Epithelial cell of esophagus (primary cell): Measurements from ENCODE around the gene SLC25A38.

Source experiments
- DNase-seq: peaks from one replicate; pipeline ENCODE4 v3.0.0; 2010; ENCODE audit warnings: low read depth
- H3K4me3 ChIP-seq: 2 replicates; pipeline ENCODE4 v1.5.1; 2011; ENCODE audit warnings: mild to moderate bottlenecking, low read length, control low read depth
- TF ChIP-seq, protein P1 (sequence below): IDR thresholded peaks from 2 replicates; pipeline ENCODE4 v1.5.1; 2011; ENCODE audit warnings: low read depth, mild to moderate bottlenecking, low read length, control low read depth, inconsistent platforms; ENCODE audit not compliant: insufficient read depth; ENCODE audit errors: missing control alignments

The SLC25A38 gene, protein sequence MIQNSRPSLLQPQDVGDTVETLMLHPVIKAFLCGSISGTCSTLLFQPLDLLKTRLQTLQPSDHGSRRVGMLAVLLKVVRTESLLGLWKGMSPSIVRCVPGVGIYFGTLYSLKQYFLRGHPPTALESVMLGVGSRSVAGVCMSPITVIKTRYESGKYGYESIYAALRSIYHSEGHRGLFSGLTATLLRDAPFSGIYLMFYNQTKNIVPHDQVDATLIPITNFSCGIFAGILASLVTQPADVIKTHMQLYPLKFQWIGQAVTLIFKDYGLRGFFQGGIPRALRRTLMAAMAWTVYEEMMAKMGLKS

DNA sequence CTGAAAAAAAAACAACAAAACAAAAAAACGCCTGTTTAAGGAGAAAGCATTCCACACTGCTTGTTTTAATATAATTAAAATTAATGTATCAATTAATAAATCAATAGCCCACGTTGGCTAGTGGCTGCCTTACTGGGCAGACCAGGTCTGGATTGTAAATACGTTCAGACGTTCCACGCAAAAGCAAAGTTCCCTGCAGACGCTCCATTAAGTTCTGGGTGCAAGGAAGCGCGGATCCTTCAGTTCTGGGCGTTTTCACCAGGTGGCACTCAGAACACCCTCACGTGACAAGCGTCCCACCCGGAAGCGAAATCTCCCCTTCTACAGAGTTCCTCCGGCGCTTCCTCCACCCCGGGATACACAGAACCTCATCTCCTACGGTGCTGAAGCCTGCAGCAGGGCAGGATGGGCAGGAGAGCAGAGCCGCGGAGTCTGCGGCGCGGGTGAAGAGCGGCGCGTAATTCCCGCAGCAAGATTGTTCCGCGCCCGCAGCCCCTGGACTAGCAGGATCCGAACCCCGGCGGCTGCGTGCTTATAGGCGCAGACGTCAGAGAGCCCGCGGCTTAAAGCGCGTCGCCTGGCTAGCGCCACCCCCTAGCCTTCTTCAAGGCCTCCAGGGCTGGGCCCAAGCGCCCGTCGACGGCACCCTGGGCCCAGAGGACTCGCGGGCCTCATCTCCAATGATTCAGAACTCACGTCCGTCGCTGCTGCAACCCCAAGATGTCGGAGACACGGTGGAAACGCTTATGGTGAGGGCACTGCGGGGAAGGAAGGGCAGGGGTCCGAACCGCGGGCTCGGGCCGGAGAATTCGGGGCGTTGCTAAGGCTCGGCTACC is at the start of gene SLC25A38:
Gene SLC25A38, plus strand, starts transcription at position 326 of the 836 bp plus-strand sequence. Its CDS starts 355 bp downstream, at position 681.
- peak; percentile 90 for DNase-seq
- H3K4me3 ChIP-seq: peak within 1 kb of the TSS; percentile 84
- TF ChIP-seq, protein P1, sequence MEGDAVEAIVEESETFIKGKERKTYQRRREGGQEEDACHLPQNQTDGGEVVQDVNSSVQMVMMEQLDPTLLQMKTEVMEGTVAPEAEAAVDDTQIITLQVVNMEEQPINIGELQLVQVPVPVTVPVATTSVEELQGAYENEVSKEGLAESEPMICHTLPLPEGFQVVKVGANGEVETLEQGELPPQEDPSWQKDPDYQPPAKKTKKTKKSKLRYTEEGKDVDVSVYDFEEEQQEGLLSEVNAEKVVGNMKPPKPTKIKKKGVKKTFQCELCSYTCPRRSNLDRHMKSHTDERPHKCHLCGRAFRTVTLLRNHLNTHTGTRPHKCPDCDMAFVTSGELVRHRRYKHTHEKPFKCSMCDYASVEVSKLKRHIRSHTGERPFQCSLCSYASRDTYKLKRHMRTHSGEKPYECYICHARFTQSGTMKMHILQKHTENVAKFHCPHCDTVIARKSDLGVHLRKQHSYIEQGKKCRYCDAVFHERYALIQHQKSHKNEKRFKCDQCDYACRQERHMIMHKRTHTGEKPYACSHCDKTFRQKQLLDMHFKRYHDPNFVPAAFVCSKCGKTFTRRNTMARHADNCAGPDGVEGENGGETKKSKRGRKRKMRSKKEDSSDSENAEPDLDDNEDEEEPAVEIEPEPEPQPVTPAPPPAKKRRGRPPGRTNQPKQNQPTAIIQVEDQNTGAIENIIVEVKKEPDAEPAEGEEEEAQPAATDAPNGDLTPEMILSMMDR: peak; percentile 36

DNA sequence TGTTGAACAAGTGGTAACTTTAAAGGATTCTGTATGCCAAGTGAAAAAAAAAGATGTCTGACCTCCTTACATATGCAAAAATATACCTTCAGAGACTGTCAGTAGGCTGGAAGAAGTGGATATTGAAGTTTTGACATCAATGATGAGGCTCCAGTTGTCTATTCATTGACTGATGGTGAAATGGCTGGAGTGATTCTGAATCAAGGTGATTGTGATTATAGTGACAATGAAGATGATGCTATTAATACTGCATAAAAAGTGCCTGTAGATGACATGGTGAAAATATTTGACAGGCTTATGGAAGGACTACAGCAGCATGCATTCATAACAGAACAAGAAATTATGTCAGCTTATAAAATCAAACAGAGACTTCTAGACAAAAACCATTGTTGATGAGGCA is 49.6 kb upstream of the SLC25A38 start:
- no peak overlapping the region for H3K4me3 ChIP-seq
- no peak for DNase-seq
- TF ChIP-seq, protein P1: no peak

DNA sequence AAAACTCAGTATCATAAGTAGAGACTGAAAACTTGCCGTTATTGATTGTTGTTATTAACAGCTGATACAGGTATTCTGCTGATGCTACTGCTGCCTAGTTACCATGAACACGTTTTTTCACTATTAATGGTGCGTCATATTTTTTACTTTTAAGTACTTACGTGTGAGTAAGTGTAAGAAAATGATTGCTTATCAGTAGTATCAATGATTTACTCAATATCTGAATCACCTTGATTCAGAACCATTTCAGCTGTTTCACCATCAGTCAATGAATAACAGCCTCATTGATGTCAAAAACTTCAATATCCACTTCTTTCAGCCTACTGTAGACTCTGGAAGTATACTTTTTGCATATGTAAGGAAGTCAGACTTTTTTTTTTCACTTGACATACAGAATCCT is 49.0 kb upstream of the SLC25A38 start:
- no peak overlapping the region for H3K4me3 ChIP-seq
- DNase-seq: no peak
- TF ChIP-seq, protein P1: no peak

DNA sequence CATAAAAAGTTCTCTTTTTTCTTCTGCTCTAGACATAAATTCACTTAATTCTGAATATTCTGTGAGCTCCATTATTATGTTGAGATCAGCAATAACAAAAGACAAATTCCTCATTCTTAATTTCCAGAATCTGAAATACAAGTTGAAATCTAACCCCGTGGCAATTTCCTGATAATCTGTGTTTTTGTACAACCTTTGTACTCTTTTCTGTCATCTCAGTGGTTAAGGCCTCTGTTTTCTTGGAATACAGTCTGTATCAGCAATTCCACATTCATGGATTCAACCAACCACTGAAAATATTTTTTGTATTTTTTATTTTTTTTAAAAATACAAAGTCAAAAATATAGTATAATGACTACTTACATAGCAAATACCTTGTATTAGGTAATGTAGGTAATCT is 45.0 kb upstream of the SLC25A38 start:
- H3K4me3 ChIP-seq: no peak overlapping the region
- DNase-seq: no peak
- TF ChIP-seq, protein P1: no peak

DNA sequence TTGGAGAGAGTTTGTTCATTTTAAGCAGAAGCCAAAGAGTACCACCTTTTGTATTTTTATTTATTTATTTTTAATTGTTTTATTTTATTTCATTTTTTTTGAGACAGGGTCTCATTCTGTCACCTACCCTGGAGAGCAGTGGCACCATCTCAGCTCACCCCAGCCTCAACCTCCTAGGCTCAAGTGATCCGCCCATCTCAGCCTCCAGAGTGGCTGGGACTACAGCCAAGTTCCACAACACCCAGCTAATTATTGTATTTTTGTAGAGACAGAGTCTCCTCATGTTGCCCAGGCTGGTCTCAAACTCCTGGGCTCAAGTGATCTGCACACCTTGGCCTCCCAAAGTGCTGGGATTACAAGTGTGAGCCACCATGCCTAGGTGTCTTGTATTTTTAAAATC is 44.1 kb upstream of the SLC25A38 start:
- no peak for DNase-seq
- no peak overlapping the region for H3K4me3 ChIP-seq
- TF ChIP-seq, protein P1: no peak

DNA sequence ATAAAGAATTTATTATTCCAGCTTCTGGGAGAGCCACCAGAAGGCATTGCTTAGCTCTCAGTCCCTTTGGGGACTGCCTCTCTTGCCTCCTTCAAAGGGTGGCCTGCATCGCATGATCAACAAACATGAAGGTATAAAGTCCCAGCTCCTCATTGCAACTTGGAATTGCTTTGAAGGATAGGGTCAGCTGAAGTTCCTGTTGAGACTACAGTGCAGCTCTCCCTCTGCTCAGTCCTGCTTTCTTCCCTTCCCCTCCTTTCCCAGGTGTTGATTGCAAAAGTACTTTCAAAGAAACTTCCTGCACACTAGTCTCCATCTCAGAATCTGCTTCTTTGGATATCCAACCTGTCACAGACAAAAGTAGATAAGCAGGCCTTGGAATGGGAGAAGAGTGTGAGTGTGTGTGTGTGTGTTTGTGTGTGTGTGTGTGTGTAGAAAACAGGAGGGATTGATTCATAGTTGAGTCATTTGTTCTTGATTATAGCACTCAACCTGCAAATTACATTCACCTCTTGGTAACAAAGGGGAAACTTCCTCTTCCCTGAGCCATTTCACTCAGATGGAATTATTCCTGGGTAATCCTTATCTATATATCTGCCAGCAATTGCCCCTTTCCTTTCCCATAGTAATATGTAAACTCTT is 40.0 kb upstream of the SLC25A38 start:
- DNase-seq: peak; percentile 62
- TF ChIP-seq, protein P1: no peak
- H3K4me3 ChIP-seq: no peak overlapping the region
